Mammary epithelial cell (primary cell): ENCODE measurements around the gene SPINT2.

ENCODE experiments used
- EZH2 ChIP-seq: IDR thresholded peaks from 2 replicates; pipeline ENCODE4 v1.6.1; 2012; ENCODE audit warnings: low read length, inconsistent platforms, borderline replicate concordance
- TF ChIP-seq, protein P1 (sequence below), 2 donors: IDR thresholded peaks in 1 of 2; conservative IDR thresholded peaks in 1 of 2; 2 replicates each; pipeline ENCODE4 v1.5.1; 2011 to 2012; ENCODE audit warnings: inconsistent platforms in 2 of 2, low read length in 2 of 2, mild to moderate bottlenecking in 2 of 2, control low read depth in 1 of 2, low read depth in 1 of 2; ENCODE audit not compliant: insufficient read depth in 1 of 2; ENCODE audit errors: extremely low read depth in 1 of 2

DNA sequence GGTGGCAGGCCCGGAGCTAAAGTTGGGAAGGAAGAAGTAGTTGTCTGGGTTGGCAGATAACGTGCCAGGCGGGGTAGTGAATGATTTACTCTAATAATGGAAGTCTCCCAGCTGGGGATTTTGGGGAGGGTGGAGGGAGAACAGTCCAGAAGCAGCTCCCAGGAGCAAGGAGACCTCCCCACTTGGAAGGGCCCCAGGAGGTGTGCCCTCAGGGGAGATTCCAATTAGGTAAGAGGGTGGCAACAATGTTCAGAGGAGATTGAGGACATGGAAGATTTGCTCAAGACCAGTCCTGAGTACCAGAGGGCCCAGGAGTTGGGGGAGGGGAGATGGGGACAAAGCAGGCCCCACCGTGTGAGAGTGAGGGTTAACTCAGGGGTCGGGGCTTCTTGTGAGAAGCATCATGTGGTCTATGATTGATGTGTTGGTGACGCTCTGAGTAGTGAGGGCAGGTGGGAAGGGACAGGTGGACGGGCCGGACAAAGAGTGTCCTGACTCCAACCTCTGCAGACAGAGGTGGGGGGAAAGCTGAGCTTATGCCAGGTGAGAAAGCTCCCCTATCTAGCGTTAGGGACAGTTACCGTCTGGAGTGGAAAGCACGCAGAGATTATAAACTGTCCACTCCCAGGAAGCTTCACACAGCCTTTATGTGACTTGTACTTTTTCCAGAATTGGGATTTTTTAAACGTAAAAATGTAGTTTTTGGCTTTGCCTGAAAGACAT, 3.5 kb downstream of the SPINT2 start:
- TF ChIP-seq, protein P1, sequence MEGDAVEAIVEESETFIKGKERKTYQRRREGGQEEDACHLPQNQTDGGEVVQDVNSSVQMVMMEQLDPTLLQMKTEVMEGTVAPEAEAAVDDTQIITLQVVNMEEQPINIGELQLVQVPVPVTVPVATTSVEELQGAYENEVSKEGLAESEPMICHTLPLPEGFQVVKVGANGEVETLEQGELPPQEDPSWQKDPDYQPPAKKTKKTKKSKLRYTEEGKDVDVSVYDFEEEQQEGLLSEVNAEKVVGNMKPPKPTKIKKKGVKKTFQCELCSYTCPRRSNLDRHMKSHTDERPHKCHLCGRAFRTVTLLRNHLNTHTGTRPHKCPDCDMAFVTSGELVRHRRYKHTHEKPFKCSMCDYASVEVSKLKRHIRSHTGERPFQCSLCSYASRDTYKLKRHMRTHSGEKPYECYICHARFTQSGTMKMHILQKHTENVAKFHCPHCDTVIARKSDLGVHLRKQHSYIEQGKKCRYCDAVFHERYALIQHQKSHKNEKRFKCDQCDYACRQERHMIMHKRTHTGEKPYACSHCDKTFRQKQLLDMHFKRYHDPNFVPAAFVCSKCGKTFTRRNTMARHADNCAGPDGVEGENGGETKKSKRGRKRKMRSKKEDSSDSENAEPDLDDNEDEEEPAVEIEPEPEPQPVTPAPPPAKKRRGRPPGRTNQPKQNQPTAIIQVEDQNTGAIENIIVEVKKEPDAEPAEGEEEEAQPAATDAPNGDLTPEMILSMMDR (conservative IDR thresholded peaks at IDR 0.05 in 1 of 2, IDR thresholded peaks at IDR 0.05 in 1 of 2; ENCODE audit: extremely low read depth in 1 of 2, insufficient read depth in 1 of 2, low read depth in 1 of 2, low read length in 2 of 2), result no peak
- TF ChIP-seq EZH2, result no peak
